Gastrocnemius medialis (tissue), 4 donors: ENCODE measurements around the gene PPP1R16B. TPM values are rescaled to one million over a fixed set of nuclear protein-coding genes. Genes with fewer than 3 reads are reported as not detected.

Source experiments
- ATAC-seq, 2 donors: fragments of 150-250 bp; one replicate each; pipeline ENCODE4 v1.9.1; 2016
- DNase-seq, 2 donors: peaks; one replicate each; pipeline ENCODE4 v3.0.0-alpha.2; 2019
- H3K27ac ChIP-seq, 4 donors: fragments of 200-600 bp; sonication (generic); 1 replicate in 1 of 4; 2 replicates in 3 of 4; pipeline ENCODE4 v1.5.1; 2016 to 2018; ENCODE audit warnings: mild to moderate bottlenecking in 2 of 4, moderate library complexity in 1 of 4
- H3K27me3 ChIP-seq, 3 donors: fragments of 200-600 bp; sonication (generic) in 2 of 3; 1 replicate in 1 of 3; 2 replicates in 2 of 3; pipeline versions ENCODE4 v1.5.1 to v1.6.0; 2016 to 2019; ENCODE audit warnings: mild to moderate bottlenecking in 1 of 3, moderate library complexity in 1 of 3
- H3K36me3 ChIP-seq, 2 donors: fragments of 200-600 bp; sonication (generic) in 1 of 2; one replicate each; pipeline ENCODE4 v1.5.1; 2017 to 2018
- H3K4me1 ChIP-seq, 2 donors: fragments of 200-600 bp; sonication (generic) in 1 of 2; one replicate each; pipeline ENCODE4 v1.5.1; 2016 to 2017; ENCODE audit warnings: mild to moderate bottlenecking in 2 of 2
- H3K4me3 ChIP-seq, 4 donors: fragments of 200-600 bp; sonication (generic) in 3 of 4; 1 replicate in 1 of 4; 2 replicates in 3 of 4; pipeline ENCODE4 v1.5.1; 2016 to 2019; ENCODE audit warnings: mild to moderate bottlenecking in 2 of 4
- H3K9me3 ChIP-seq, 3 donors: fragments of 200-600 bp; sonication (generic) in 2 of 3; 1 replicate in 1 of 3; 2 replicates in 2 of 3; pipeline ENCODE4 v1.5.1; 2016 to 2019
- POLR2A ChIP-seq, 2 donors: fragments of 450-650 bp; IDR thresholded peaks; one replicate each; pipeline ENCODE4 v1.6.1; 2017; ENCODE audit warnings: antibody characterized with exemption in 2 of 2, mild to moderate bottlenecking in 2 of 2, moderate library complexity in 2 of 2
- in situ Hi-C, 4 donors: fragments of 200-750 bp; cut with MboI; loops; one replicate each; pipeline versions ENCODE4 v1.15.0 to v1.8.0; 2017; ENCODE audit warnings: low sequenced_read_pairs in 4 of 4
- intact Hi-C: fragments of 100-400 bp; cut with DNase I; formaldehyde crosslinking; loops from one replicate; pipeline ENCODE4 v1.15.1; 2023; ENCODE audit warnings: low total_unique reads
- total RNA-seq, 4 donors: library from RNA; depleted of rRNA; stranded (reverse); fragments of >200 nt; gene quantifications; one replicate each; pipeline versions ENCODE4 v1.1.0 to v1.2.3, GENCODE V29; 2016
- TF ChIP-seq, protein P1 (sequence below), 5 experiments: fragments of 450-650 bp in 3 of 5; fragments of 200-600 bp in 2 of 5; sonication (generic) in 2 of 5; IDR thresholded peaks in 4 of 5; conservative IDR thresholded peaks in 1 of 5; 1 replicate in 4 of 5; 2 replicates in 1 of 5; pipeline ENCODE4 v1.5.1; 2016 to 2019; ENCODE audit warnings: antibody characterized with exemption in 5 of 5, mild to moderate bottlenecking in 3 of 5, moderate library complexity in 3 of 5

The PPP1R16B gene
- total RNA-seq, 4 donors from 2014 or later: 0.16 to 2.4 (median 0.59) TPM

DNA sequence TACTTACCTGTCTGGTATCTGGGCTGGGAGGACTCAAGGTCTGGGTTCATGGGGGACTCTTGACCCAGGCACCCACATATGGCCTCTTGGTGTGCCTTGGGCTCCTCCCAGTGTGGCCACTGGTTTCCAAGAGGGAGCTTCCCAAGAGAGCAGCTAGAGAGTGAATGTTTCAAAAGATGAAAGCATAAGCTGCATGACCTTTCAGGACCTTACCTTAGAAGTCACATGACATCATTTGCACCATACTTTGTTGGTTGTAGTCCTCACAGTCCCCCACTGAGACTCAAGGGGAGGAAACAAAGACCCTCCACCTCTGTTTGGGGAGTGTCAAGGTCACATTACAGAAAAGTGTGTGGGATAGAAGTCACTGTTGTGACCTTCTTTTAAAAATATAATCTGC is 43.3 kb upstream of the PPP1R16B start:
- H3K27ac ChIP-seq: no peak overlapping the region
- H3K36me3 ChIP-seq: peaks cover 3 to 75% of the 10 kb centered on the region in 2 donors
- in situ Hi-C loops: no loop called here
- no peaks in the 10 kb centered on the region for H3K4me1 ChIP-seq
- no peaks in the 10 kb centered on the region for H3K27me3 ChIP-seq
- no peaks in the 10 kb centered on the region for H3K9me3 ChIP-seq
- intact Hi-C loops: no loop called here
- no peak overlapping the region for H3K4me3 ChIP-seq
- no peak for TF ChIP-seq POLR2A (IDR thresholded peaks at IDR 0.05)
- TF ChIP-seq, protein P1, sequence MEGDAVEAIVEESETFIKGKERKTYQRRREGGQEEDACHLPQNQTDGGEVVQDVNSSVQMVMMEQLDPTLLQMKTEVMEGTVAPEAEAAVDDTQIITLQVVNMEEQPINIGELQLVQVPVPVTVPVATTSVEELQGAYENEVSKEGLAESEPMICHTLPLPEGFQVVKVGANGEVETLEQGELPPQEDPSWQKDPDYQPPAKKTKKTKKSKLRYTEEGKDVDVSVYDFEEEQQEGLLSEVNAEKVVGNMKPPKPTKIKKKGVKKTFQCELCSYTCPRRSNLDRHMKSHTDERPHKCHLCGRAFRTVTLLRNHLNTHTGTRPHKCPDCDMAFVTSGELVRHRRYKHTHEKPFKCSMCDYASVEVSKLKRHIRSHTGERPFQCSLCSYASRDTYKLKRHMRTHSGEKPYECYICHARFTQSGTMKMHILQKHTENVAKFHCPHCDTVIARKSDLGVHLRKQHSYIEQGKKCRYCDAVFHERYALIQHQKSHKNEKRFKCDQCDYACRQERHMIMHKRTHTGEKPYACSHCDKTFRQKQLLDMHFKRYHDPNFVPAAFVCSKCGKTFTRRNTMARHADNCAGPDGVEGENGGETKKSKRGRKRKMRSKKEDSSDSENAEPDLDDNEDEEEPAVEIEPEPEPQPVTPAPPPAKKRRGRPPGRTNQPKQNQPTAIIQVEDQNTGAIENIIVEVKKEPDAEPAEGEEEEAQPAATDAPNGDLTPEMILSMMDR (IDR thresholded peaks at IDR 0.05 in 4 of 5, conservative IDR thresholded peaks at IDR 0.05 in 1 of 5): no peak
- ATAC-seq: no peak
- no peak for DNase-seq

DNA sequence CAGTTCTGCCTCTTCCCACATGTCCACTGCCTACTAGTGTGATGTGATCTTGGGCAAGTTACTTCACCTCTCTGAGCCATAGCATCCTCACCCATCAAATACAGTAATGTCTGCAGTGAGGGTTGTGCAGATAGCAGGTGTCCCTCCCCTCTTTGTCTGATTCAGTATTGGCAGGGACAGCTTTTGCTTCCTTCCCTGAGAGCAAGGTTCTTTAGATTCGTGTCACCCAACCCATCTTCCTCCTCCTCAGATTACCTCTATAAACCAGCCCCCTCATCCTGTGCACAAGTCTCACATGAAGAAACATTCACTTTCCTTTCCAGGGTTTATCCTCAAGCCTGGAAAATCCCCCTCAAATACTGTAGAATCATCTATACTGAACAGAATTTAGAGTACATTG is 41.9 kb upstream of the PPP1R16B start:
- in situ Hi-C loops (no loop called here), intact Hi-C loops (no loop called here)
- Histone ChIP-seq H3K4me3 (no peak overlapping the region), H3K27me3 (no peaks in the 10 kb centered on the region), H3K36me3 (peaks cover 3 to 77% of the 10 kb centered on the region in 2 donors), H3K4me1 (no peaks in the 10 kb centered on the region), H3K27ac (no peak overlapping the region), H3K9me3 (no peaks in the 10 kb centered on the region)
- no peak for DNase-seq
- ATAC-seq: no peak
- no peak for TF ChIP-seq POLR2A (IDR thresholded peaks at IDR 0.05)
- TF ChIP-seq, protein P1 (IDR thresholded peaks at IDR 0.05 in 4 of 5, conservative IDR thresholded peaks at IDR 0.05 in 1 of 5): no peak

DNA sequence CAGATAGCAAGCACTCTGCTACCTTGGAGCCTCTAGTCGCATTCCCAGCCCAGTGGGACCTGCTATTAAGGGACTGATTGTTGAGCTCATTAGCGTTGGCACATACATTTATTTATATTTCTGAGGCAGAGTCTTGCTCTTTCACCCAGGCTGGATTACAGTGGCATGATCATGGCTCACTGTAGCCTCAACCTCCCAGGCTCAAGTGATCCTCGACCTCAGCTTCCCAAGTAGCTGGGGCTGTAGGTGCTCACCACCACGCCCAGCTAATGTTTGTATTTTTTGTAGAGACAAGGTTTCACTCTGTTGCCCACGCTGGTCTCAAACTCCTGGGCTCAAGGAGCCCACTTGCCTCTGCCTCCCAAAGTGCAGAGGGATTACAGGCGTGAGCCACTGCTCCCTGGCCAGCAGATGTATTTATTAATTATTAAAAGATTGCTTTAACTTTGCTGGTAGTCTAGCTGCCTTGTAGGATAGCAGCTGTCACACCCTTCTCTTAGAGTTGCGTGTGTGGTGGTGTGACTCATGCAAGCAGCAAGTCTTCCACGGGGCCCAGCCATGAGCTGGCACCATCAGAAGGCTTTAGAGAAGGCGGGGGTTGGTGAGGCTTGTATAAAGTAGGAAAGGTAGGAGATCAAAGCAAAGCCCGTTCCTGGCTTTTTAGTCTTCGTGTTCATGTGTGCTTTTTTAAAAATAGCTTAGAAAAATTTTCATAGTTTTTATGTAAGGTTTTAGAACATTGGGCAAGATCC is 40.8 kb upstream of the PPP1R16B start:
- Histone ChIP-seq H3K4me1 (no peaks in the 10 kb centered on the region), H3K36me3 (peaks cover 3 to 88% of the 10 kb centered on the region in 2 donors), H3K4me3 (no peak overlapping the region), H3K27ac (no peak overlapping the region), H3K9me3 (no peaks in the 10 kb centered on the region), H3K27me3 (no peaks in the 10 kb centered on the region)
- in situ Hi-C loops: no loop called here
- no peak for TF ChIP-seq POLR2A (IDR thresholded peaks at IDR 0.05)
- TF ChIP-seq, protein P1 (IDR thresholded peaks at IDR 0.05 in 4 of 5, conservative IDR thresholded peaks at IDR 0.05 in 1 of 5): no peak
- ATAC-seq: no peak
- DNase-seq: peak in 1 of 2 donors; percentile 19
- intact Hi-C loops: no loop called here

DNA sequence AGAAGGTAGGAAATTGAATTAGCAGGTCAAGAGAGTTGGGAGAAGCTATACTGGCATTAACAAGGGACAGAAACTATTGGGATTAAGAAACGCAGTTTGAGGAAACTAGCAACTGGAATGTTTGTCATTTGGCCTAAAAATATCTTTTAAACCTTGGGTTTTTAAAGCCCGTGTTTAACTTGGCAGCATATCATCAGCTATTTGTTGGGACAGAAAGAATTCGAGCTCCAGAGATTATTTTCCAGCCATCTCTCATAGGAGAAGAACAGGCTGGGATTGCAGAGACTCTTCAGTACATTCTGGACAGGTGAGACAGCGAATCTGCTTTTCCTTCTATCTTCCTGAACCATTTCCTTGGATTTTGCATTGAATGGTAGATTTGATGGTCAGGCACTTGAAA is 39.4 kb upstream of the PPP1R16B start:
- Histone ChIP-seq H3K36me3 (peaks cover 3 to 77% of the 10 kb centered on the region in 2 donors), H3K4me1 (no peaks in the 10 kb centered on the region), H3K9me3 (no peaks in the 10 kb centered on the region), H3K4me3 (no peak overlapping the region), H3K27ac (no peak overlapping the region), H3K27me3 (no peaks in the 10 kb centered on the region)
- intact Hi-C loops (no loop called here), in situ Hi-C loops (no loop called here)
- no peak for ATAC-seq
- DNase-seq: no peak
- TF ChIP-seq POLR2A (IDR thresholded peaks at IDR 0.05): no peak
- TF ChIP-seq, protein P1 (IDR thresholded peaks at IDR 0.05 in 4 of 5, conservative IDR thresholded peaks at IDR 0.05 in 1 of 5): no peak
